Measurements from ENCODE around the gene PARD3B. TPM values are rescaled to one million over a fixed set of nuclear protein-coding genes. Genes with fewer than 3 reads are reported as not detected.

The PARD3B gene
- total RNA-seq, 1 donor from 2014 or later, result 29.7 TPM

DNA sequence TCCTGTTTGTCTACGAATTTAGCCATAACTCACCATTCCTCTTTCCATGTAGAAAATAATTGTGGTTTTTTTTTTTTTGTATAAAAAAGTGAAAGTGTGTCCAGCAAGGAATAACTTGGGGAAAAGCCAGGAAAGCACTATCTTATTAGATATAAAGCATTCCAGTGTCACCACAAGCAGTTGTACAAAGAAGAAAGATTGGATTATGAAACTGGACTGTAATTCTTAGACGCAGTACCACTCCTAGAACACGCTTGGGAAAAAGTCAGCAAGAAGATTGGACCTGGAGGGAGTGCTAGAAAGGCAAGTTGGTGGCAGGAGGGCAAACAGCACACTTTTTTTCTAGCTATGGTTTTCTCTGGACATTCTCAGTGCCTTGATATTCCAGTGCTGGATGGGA is 186.7 kb downstream of the PARD3B start:
- TF ChIP-seq, protein P1, sequence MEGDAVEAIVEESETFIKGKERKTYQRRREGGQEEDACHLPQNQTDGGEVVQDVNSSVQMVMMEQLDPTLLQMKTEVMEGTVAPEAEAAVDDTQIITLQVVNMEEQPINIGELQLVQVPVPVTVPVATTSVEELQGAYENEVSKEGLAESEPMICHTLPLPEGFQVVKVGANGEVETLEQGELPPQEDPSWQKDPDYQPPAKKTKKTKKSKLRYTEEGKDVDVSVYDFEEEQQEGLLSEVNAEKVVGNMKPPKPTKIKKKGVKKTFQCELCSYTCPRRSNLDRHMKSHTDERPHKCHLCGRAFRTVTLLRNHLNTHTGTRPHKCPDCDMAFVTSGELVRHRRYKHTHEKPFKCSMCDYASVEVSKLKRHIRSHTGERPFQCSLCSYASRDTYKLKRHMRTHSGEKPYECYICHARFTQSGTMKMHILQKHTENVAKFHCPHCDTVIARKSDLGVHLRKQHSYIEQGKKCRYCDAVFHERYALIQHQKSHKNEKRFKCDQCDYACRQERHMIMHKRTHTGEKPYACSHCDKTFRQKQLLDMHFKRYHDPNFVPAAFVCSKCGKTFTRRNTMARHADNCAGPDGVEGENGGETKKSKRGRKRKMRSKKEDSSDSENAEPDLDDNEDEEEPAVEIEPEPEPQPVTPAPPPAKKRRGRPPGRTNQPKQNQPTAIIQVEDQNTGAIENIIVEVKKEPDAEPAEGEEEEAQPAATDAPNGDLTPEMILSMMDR (IDR thresholded peaks at IDR 0.05; ENCODE audit: unreplicated experiment), result no peak
- peaks cover under 1% of the 10 kb centered on the region for H3K4me1 Mint-ChIP-seq (ENCODE audit: low read depth)
- H3K9me3 Mint-ChIP-seq (ENCODE audit: low read depth), result peaks cover 5% of the 10 kb centered on the region
- H3K27ac Mint-ChIP-seq, result no peak overlapping the region
- DNase-seq (ENCODE audit: low spot score, unreplicated experiment), result no peak
- H3K4me3 Mint-ChIP-seq (ENCODE audit: low read depth), result no peak overlapping the region
- peaks cover 2% of the 10 kb centered on the region for H3K36me3 Mint-ChIP-seq (ENCODE audit: insufficient read depth)
- no peaks in the 10 kb centered on the region for H3K27me3 Mint-ChIP-seq

DNA sequence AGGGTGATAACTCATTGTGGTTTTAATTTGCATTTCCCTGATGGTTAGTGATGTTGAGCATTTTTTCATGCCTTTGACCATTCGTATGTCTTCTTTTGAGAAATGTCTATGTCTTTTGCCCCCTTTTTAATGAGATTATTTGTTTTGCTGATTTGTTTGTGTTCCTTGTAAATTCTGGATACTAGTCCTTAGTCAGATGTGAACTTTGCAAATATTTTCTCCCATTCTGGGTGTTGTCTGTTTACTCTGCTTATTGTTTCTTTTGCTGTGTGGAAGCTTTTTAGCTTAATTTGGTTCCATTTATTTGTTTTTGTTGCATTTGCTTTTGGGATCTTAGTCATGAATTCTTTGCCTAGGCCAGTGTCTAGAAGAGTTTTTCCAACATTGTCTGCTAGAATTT is 192.0 kb downstream of the PARD3B start:
- Mint-ChIP-seq H3K36me3 (ENCODE audit: insufficient read depth) (peaks cover 11% of the 10 kb centered on the region), H3K27me3 (no peaks in the 10 kb centered on the region), H3K27ac (no peak overlapping the region), H3K4me1 (ENCODE audit: low read depth) (no peaks in the 10 kb centered on the region), H3K4me3 (ENCODE audit: low read depth) (no peak overlapping the region), H3K9me3 (ENCODE audit: low read depth) (peaks cover 30% of the 10 kb centered on the region)
- TF ChIP-seq, protein P1 (IDR thresholded peaks at IDR 0.05; ENCODE audit: unreplicated experiment), result no peak
- no peak for DNase-seq (ENCODE audit: low spot score, unreplicated experiment)

DNA sequence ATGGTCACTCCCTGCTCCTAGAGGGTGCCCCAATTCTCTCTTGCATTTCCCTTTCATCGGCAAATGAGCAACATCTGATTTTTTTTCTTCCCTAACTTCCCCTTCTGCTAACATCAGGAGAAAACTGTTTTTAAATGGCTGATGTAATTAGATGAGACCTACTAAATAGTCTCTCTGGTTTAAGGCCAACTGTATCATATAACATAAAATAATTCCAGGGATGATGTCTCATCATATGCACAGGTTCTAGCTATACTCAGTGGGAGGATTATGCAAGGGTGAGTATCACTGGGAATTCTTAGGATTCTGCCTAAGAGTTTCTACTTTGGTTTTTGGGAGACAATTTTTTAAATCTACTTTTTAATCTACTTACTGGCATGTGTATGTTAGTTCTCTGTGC is 193.4 kb downstream of the PARD3B start:
- DNase-seq (ENCODE audit: low spot score, unreplicated experiment), result no peak
- no peaks in the 10 kb centered on the region for H3K4me1 Mint-ChIP-seq (ENCODE audit: low read depth)
- H3K36me3 Mint-ChIP-seq (ENCODE audit: insufficient read depth), result peaks cover 11% of the 10 kb centered on the region
- H3K27me3 Mint-ChIP-seq, result no peaks in the 10 kb centered on the region
- no peak overlapping the region for H3K27ac Mint-ChIP-seq
- TF ChIP-seq, protein P1 (IDR thresholded peaks at IDR 0.05; ENCODE audit: unreplicated experiment), result no peak
- H3K9me3 Mint-ChIP-seq (ENCODE audit: low read depth), result peaks cover 30% of the 10 kb centered on the region
- H3K4me3 Mint-ChIP-seq (ENCODE audit: low read depth), result no peak overlapping the region

DNA sequence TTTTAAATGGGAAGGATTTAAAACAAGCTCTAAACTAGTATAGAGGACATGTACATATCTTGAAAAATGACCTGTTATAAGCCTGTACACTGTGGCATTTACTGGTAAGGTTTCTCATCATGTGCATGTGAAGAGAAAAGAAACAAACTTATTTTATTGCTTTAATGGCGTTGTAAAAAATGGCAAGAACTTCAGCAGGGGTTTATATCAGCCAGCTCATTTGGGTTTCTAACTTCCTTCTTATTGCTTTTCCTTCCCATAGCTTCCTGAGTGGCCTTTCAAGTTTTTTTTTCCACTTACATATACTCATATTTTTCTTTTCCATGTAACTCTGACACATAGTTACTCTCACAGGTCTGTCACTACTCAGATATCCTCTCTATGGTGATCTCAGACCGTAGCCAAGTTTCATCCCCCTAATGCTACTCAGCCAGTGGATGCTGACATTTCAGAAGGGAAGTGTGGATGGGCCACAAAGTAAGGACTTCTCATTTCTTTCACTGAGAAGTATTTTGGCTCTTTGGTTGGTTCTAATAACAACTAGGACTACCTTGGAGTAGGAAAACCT is 198.2 kb downstream of the PARD3B start:
- Mint-ChIP-seq H3K4me1 (ENCODE audit: low read depth) (no peaks in the 10 kb centered on the region), H3K27me3 (no peaks in the 10 kb centered on the region), H3K27ac (no peak overlapping the region), H3K36me3 (ENCODE audit: insufficient read depth) (peaks cover 10% of the 10 kb centered on the region), H3K4me3 (ENCODE audit: low read depth) (no peak overlapping the region), H3K9me3 (ENCODE audit: low read depth) (peaks cover 12% of the 10 kb centered on the region)
- TF ChIP-seq, protein P1 (IDR thresholded peaks at IDR 0.05; ENCODE audit: unreplicated experiment), result no peak
- no peak for DNase-seq (ENCODE audit: low spot score, unreplicated experiment)

DNA sequence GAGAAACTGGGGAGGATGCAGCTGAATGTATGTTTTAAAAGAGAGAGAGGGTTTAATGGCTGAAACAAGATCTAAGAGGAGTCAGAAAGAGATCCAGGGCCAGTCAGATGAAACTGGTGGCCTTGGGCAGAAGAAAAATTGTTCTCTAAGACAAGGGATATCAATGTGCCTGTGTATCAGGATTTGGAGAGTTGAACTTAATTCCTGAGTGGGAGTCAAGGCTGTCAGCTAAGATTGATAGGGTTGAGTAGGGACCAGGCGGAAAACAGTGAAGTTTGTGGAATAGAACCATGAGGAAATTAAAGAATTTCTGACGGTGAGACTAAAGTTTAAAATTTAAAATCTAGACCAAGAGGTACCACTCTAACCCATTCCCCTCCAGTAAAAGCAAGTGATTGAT is 199.2 kb downstream of the PARD3B start:
- no peak overlapping the region for H3K4me3 Mint-ChIP-seq (ENCODE audit: low read depth)
- no peaks in the 10 kb centered on the region for H3K4me1 Mint-ChIP-seq (ENCODE audit: low read depth)
- peaks cover 7% of the 10 kb centered on the region for H3K36me3 Mint-ChIP-seq (ENCODE audit: insufficient read depth)
- no peak for DNase-seq (ENCODE audit: low spot score, unreplicated experiment)
- H3K27ac Mint-ChIP-seq, result no peak overlapping the region
- peaks cover 5% of the 10 kb centered on the region for H3K9me3 Mint-ChIP-seq (ENCODE audit: low read depth)
- H3K27me3 Mint-ChIP-seq, result no peaks in the 10 kb centered on the region
- TF ChIP-seq, protein P1 (IDR thresholded peaks at IDR 0.05; ENCODE audit: unreplicated experiment), result no peak

Measured in progenitor cell of endocrine pancreas (in vitro differentiated cells).